GM12878 (cell line): ENCODE measurements around the gene TRIM3. TPM values are rescaled to one million over a fixed set of nuclear protein-coding genes. Genes with fewer than 3 reads are reported as not detected.

Source experiments
- ATAC-seq: fragments of 200-7000 bp; cut with Tn5 transposase; 3 replicates; pipeline ENCODE4 v1.9.1; 2020; ENCODE audit warnings: mild to moderate bottlenecking, moderate library complexity
- BruUV-seq: library from RNA; stranded (reverse); fragments of 400-500 nt; replicated peaks from 2 replicates; lab custom pipeline; 2021; lab: Mats Ljungman, UMichigan
- CTCF ChIA-PET: fragments of 300-600 bp; sonication (Branson Sonifier 250); formaldehyde crosslinking; extraction: SDS; loops from one replicate; lab custom pipeline; 2021; ENCODE audit warnings: inconsistent platforms; lab: Yijun Ruan, JAX
- POLR2A ChIA-PET: fragments of 350-600 bp; formaldehyde crosslinking; extraction: SDS; loops from one replicate; lab custom pipeline; 2021; ENCODE audit warnings: inconsistent platforms; lab: Charles Lee
- RAD21 ChIA-PET: fragments of 300-600 bp; sonication (Branson Sonifier 250); formaldehyde crosslinking; loops from one replicate; lab custom pipeline; 2023; ENCODE audit warnings: antibody characterized with exemption; ENCODE audit not compliant: unreplicated experiment; lab: Charles Lee
- SMC1A ChIA-PET: fragments of 300-600 bp; sonication (Branson Sonifier 250); formaldehyde crosslinking; loops from one replicate; lab custom pipeline; 2023; ENCODE audit not compliant: unreplicated experiment, uncharacterized antibody; lab: Charles Lee
- DNase-seq: peaks from one replicate; pipeline ENCODE4 v3.0.0-alpha.2; 2011; ENCODE audit warnings: low read depth, low spot score
- FAIRE-seq: peaks from 3 replicates; lab custom pipeline; 2011; peaks lifted over from hg19 to GRCh38; lab: Jason Lieb, UNC
- H2AFZ ChIP-seq: 2 replicates; pipeline ENCODE4 v1.6.0; 2011; ENCODE audit warnings: low read depth, low read length, control low read depth; ENCODE audit not compliant: control insufficient read depth
- H3K27ac ChIP-seq: 2 replicates; pipeline ENCODE4 v1.5.1; 2011; ENCODE audit warnings: control low read depth; ENCODE audit not compliant: control insufficient read depth, insufficient read depth
- H3K27me3 ChIP-seq, 2 experiments: replicated peaks in 1 of 2; 2 replicates each; pipeline versions ENCODE4 v1.6.0 to v1.6.1; 2011; ENCODE audit warnings: low read length in 1 of 2; ENCODE audit not compliant: control insufficient read depth in 2 of 2, insufficient read depth in 2 of 2
- H3K36me3 ChIP-seq, 2 experiments: 2 replicates each; pipeline ENCODE4 v1.5.1; 2011; ENCODE audit warnings: low read length in 1 of 2; ENCODE audit not compliant: control insufficient read depth in 2 of 2, insufficient read depth in 2 of 2
- H3K4me1 ChIP-seq: 2 replicates; pipeline ENCODE4 v1.6.1; 2011; ENCODE audit warnings: mild to moderate bottlenecking, low read length, moderate library complexity, mixed read lengths; ENCODE audit not compliant: control insufficient read depth, insufficient read depth
- H3K4me2 ChIP-seq: 2 replicates; pipeline ENCODE4 v1.6.0; 2011; ENCODE audit warnings: control low read depth; ENCODE audit not compliant: control insufficient read depth, insufficient read depth
- H3K4me3 ChIP-seq: fragments of 200-600 bp; sonication (generic); 2 replicates; pipeline ENCODE4 v1.5.1; 2016
- H3K79me2 ChIP-seq: 2 replicates; pipeline ENCODE4 v1.6.0; 2011; ENCODE audit warnings: low read length; ENCODE audit not compliant: control insufficient read depth, insufficient read depth
- H3K9ac ChIP-seq: 2 replicates; pipeline ENCODE4 v1.8.0; 2011; ENCODE audit warnings: low read length, control low read depth, mixed read lengths; ENCODE audit not compliant: control insufficient read depth, insufficient read depth
- H3K9me3 ChIP-seq: replicated peaks from 3 replicates; pipeline ENCODE4 v1.5.1; 2011; ENCODE audit warnings: mild to moderate bottlenecking, low read length; ENCODE audit not compliant: control insufficient read depth, insufficient read depth
- H4K20me1 ChIP-seq: 2 replicates; pipeline ENCODE4 v1.6.0; 2011; ENCODE audit not compliant: control insufficient read depth, insufficient read depth
- BHLHE40 ChIP-seq, 2 experiments: fragments of 450-650 bp in 1 of 2; IDR thresholded peaks; 2 replicates each; pipeline ENCODE4 v1.6.1; 2011 to 2017; ENCODE audit warnings: low read depth in 2 of 2, borderline replicate concordance in 1 of 2, improper control_type of control experiment in 1 of 2, low read length in 1 of 2, mild to moderate bottlenecking in 1 of 2
- ESRRA ChIP-seq: IDR thresholded peaks from 2 replicates; pipeline ENCODE4 v1.6.1; 2012; ENCODE audit warnings: mild to moderate bottlenecking, low read length, improper control_type of control experiment
- KDM1A ChIP-seq: fragments of 200-600 bp; sonication (generic); IDR thresholded peaks from 2 replicates; pipeline ENCODE4 v1.6.1; 2016; ENCODE audit warnings: borderline replicate concordance
- NR2F1 ChIP-seq: fragments of 450-650 bp; conservative IDR thresholded peaks from 2 replicates; pipeline ENCODE4 v1.6.1; 2017; ENCODE audit warnings: mild to moderate bottlenecking
- RAD51 ChIP-seq: fragments of 450-650 bp; IDR thresholded peaks from 2 replicates; pipeline ENCODE4 v1.6.1; 2016; ENCODE audit warnings: moderate library complexity, mild to moderate bottlenecking, inconsistent platforms
- USF1 ChIP-seq: IDR thresholded peaks from 2 replicates; pipeline ENCODE4 v1.6.1; 2011; ENCODE audit warnings: borderline replicate concordance, low read depth, mild to moderate bottlenecking, moderate library complexity, mixed read lengths, low read length; ENCODE audit not compliant: insufficient read depth; ENCODE audit errors: extremely low read length
- WGBS: methylation state at CpG from one replicate; pipeline ENCODE4 v1.1.6; 2016; ENCODE audit warnings: low lambda C conversion rate; ENCODE audit not compliant: insufficient replicate concordance, insufficient coverage; ENCODE audit errors: missing lambda C conversion rate; 5-methylcytosine and 5-hydroxymethylcytosine counted together
- in situ Hi-C: fragments of 300-500 bp; cut with MboI; formaldehyde crosslinking; loops from 9 replicates; pipeline ENCODE4 v1.14.3; 2018; ENCODE audit warnings: mixed read lengths
- intact Hi-C: fragments of 100-400 bp; cut with micrococcal nuclease; formaldehyde crosslinking; loops from one replicate; pipeline ENCODE4 v1.14.2; 2022; ENCODE audit not compliant: unreplicated experiment
- polyA plus RNA-seq, 11 experiments: library from polyadenylated mRNA; depleted of rRNA in 4 of 11; unstranded in 6 of 11; stranded (reverse) in 5 of 11; fragments of >200 nt; fragmentation: Nextera tagmentation in 4 of 11; fragmentation: Illumina TruSeq in 1 of 11; extraction: Ambion mirVana in 4 of 11; extraction: Trizol in 1 of 11; gene quantifications; 1 replicate in 1 of 11; 2 replicates in 10 of 11; pipeline versions ENCODE4 v1.2.1 to v1.2.3, GENCODE V29; 2011 to 2016; ENCODE audit warnings: inconsistent platforms in 2 of 11, missing spikeins in 2 of 11, low read depth in 1 of 11
- total RNA-seq, 4 experiments: library from RNA; depleted of rRNA in 3 of 4; stranded (reverse); fragments of >200 nt in 3 of 4; fragmentation: Illumina TruSeq in 1 of 4; extraction: Trizol in 1 of 4; gene quantifications; 2 replicates each; pipeline versions ENCODE4 v1.2.1 to v1.2.3, GENCODE V29; 2013 to 2021

The TRIM3 gene
- total and polyA plus RNA-seq, 10 of the 15 experiments (the other 5 are each of a cell fraction or from before 2014, with no cell fraction given): 0.34 to 11.8 (median 4.8) TPM

- intact Hi-C loops: loop anchor here (5.0 kb wide), 1 partner anchor 70 kb away; the partner anchor contains the start of gene TRIM3
- H3K27me3 ChIP-seq: no peaks in the 10 kb centered on the region
- ChIA-PET POLR2A (interaction anchor here (0.9 to 2.3 kb wide), 4 partner anchors 9 to 79 kb away, joined by 3 to 21 read pairs (median 4); partner anchors contain the start of genes ARFIP2, SMPD1 and TIMM10B), SMC1A (interaction anchor here (0.9 to 2.7 kb wide), 10 partner anchors 9 to 276 kb away, joined by 3 to 21 read pairs (median 5); partner anchors contain the start of genes APBB1 and SMPD1), CTCF (interaction anchor here (1.4 to 4.4 kb wide), 6 partner anchors 12 to 150 kb away, joined by 3 to 42 read pairs (median 8); partner anchors contain the start of gene SMPD1), RAD21 (interaction anchor here (0.6 to 3.3 kb wide), 7 partner anchors 11 to 355 kb away, joined by 3 to 24 read pairs (median 3); partner anchors contain the start of genes ARFIP2, SMPD1 and TIMM10B)
- H3K4me3 ChIP-seq: peak overlapping the region; percentile 54; the same call in 1 of the 2 replicates
- BruUV-seq: no TSS peak
- no peaks in the 10 kb centered on the region for H3K9me3 ChIP-seq
- peak overlapping the region; percentile 16 for H3K27ac ChIP-seq
- 49% methylated on average over 12 of the region's 12 CpGs for WGBS
- no peak for DNase-seq
- H3K4me2 ChIP-seq: peak overlapping the region; percentile 69
- in situ Hi-C loops: no loop called here
- no peaks in the 10 kb centered on the region for H3K79me2 ChIP-seq
- no peak for FAIRE-seq
- H2AFZ ChIP-seq: peak overlapping the region; percentile 33
- no peaks in the 10 kb centered on the region for H3K36me3 ChIP-seq
- H4K20me1 ChIP-seq: no peaks in the 10 kb centered on the region
- TF ChIP-seq RAD51: peak; percentile 88
- TF ChIP-seq BHLHE40 (IDR thresholded peaks at IDR 0.05; ENCODE audit: borderline replicate concordance in 1 of 2, low read depth in 2 of 2, low read length in 1 of 2): peak in 1 of 2 experiments; percentile 62; a peak in 1 of 4 replicates
- TF ChIP-seq ESRRA: no peak
- TF ChIP-seq KDM1A: no peak
- TF ChIP-seq USF1: peak; percentile 80
- TF ChIP-seq NR2F1: peak; percentile 78
- H3K4me1 ChIP-seq: peaks cover 25% of the 10 kb centered on the region
- peak; percentile 71 for ATAC-seq
- H3K9ac ChIP-seq: no peak overlapping the region; the same call in 1 of the 2 replicates
These were observed 71.7 kb downstream of the TRIM3 start for GRCh38 chr11:6402061-6402470.
